GM19438 (cell line): Measurements from ENCODE around the gene TAF11.
"Not testable (repeated sequence)": the region's sequence is repeated elsewhere in the genome, so short reads cannot be mapped to it uniquely, and the experiment has no call there.

ENCODE experiments used
- ATAC-seq: cut with Tn5 transposase; IDR thresholded peaks from one replicate; pipeline ENCODE4 v1.9.1; 2021; ENCODE audit warnings: low read depth; ENCODE audit not compliant: unreplicated experiment

The TAF11 gene

GRCh38 chr6:34871853-34872252 is 16.0 kb downstream of the TAF11 start:
- ATAC-seq = no peak

DNA sequence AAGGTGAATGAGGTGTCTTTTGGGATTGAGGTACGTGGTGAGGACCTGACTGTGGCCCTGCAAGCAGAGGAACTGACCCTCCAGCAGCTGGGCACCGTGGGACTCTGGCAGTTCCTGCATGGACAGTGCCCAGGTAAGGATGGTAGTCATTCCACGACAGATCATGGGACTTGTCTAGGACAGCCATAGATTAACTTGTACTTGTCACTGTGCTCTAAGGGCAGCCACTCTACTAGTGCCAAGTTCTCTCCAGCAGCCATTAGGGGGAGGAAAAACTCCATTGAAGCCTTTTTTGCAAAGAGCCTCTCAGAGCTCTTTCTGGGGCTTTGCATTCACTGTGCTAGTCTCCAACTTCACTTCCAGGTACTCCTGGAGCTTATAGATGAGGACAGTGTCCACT is 20.4 kb downstream of the TAF11 start:
- ATAC-seq = no peak

DNA sequence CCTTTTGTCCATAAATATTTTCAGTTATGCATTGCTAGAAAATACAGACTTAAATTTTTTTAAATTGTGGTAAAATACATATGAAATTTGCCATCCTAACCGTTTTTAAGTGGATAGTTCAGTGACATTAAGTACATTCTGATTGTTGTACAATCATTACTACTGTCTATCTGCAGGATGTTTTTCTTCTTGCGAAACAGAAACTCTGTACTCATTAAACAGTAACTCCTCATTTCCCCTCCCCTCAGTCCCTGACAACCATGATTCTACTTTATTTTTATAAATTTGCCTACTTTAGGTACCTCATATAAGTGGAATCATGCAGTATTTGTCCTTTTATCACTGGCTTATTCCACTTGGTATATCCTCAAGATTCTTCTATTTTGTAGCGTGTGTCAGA is 21.3 kb downstream of the TAF11 start:
- ATAC-seq = no peak

DNA sequence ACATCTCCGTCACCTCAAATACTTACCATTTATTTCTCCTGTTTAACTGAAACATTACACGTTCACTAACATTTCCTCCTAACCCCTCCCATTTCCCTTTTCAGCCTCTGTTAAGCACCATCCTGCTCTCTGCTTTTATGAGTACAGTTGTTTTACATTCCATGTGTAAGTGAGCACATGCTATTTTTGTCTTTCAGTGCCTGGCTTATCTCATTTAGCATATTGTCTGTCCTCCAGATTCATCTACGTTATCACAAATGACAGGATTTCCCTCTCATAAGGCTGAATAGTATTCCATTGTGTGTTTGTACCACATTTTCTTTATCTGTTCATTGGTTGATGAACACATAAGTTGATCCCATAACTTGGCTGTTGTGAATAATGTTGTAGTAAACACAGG is 22.7 kb downstream of the TAF11 start:
- ATAC-seq = no peak

- ATAC-seq = no peak
These were observed 23.8 kb downstream of the TAF11 start for GRCh38 chr6:34864007-34864406.

DNA sequence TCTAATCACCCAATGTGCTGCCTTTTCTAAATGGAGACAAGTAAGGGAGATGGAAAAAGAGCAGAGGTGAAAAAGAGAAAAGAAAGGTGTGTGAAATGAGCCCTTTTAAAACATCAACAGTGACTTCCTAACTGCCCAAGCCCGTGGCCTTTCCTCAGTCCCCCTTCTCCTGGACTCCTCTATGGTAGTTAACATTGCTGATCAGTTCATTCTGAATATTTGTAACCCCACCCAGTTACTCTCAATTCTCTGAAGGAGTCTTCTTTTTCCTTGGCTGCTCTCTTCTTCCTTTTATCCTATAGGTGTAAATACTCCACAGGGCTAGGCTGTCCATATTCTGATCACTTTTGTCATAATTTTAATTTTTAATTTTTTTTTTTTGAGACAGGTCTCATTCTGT is 27.1 kb downstream of the TAF11 start:
- ATAC-seq = no peak

GRCh38 chr6:34859951-34860350 is 27.9 kb downstream of the TAF11 start:
- no peak for ATAC-seq

GRCh38 chr6:34858681-34859080 is 29.2 kb downstream of the TAF11 start:
- ATAC-seq = no peak

- ATAC-seq = no peak
These were observed 32.4 kb downstream of the TAF11 start for GRCh38 chr6:34855463-34855862.

DNA sequence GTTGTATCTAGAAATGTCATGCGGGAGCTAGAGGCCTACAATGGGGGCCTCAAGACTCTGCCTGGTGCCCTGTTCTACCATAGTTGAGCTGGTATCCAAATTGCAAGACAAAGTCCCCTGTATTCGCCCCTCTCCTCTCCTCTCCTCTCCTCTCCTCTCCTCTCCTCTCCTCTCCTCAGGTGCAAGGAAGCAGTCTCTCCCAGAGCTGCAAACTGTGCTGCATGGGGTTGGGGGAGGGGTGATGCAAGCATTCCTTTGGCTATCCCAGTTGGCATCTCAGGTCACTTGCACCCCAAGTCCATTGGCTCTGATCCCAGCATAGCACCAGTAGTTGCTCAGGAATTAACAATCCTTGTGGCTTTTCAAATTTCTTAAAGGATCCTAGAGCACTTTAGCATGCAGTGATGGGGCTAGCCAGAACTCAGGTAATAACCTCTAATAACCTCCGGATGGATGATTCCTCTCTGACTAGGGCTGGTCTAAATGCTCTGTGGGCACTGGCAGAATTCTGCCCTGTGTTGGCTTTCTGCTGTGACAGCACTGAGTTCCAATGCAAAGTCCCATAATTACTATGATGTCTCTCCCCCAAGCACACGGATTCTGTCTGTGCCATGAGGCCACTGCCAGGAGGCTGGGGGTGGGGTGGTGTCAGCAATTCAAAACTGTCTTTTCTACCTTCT is 35.3 kb downstream of the TAF11 start:
- no peak for ATAC-seq

DNA sequence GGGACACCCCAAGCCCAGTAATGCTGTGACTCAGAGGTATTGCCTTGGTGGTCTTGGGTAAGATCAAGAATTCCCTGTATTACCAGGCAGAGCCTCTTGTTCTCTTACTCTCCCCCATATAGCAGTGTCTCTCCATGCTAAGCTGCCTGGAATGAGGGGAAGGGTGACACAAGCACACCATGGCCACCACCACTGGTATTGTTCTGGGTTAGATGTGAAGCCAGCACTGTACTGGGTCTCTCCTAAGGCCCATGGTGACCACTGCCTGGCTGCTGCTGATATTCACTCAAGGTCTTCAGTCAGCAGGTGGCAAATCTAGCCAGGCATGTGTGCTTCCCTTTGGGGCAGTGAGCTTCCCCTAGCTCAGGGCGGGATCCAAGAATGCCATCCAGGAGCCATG is 36.5 kb downstream of the TAF11 start:
- no peak for ATAC-seq

DNA sequence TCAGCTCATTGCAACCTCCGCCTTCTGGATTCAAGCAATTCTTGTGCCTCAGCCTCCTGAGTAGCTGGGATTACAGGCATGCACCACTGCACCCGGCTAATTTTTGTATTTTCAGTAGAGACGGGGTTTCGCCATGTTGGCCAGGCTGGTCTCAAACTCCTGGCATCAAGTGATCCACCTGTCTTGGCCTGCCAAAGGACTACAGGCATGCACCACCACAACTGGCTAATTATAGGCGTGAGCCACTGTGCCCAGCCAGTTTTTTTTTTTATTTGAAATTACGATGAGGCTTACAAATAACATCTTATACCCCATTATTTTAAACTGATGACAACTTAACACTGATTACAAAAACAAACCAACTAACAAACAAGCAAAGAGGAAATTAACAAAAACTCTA is 38.8 kb downstream of the TAF11 start:
- not testable (repeated sequence) for ATAC-seq

GRCh38 chr6:34839666-34840352 is 48.0 kb downstream of the TAF11 start:
- ATAC-seq = no peak

DNA sequence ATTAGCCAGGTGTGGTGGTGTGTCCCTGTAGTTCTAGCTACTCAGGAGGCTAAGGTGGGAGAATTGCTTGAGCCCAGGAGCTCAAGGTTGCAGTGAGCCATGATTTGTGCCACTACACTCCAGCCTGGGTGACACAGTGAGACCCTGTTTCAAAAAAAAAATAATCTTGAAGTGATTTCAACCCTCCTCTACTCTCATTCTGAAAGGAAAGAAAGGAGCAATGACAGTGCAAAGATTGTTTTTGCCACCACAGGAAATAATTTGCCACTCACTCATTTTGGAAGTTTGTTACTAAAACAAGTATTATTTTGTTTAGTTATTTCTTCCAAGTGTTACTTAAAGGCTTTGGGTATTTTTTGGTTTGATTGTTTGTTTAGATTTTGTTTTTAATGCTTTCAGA is 50.3 kb downstream of the TAF11 start:
- ATAC-seq = no peak

DNA sequence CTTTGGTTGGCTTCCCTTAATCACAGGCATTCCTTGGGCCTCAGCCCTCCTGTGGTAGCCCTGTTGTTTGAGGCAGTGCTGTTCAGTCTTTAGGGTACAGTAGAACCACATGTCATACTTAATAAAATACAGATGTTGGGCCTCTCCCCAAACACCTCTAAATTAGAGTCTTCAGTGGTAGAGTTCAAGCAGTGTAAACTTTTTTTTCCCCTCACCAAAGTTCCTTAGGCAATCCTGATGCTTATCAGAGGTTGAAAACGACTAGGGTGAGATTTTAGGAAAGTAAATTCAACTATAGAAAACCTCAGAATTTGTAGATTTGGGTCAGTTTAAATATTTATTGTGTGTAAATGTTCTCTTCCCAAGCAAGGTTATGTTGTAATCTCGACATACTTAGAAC is 51.4 kb downstream of the TAF11 start:
- ATAC-seq = no peak

DNA sequence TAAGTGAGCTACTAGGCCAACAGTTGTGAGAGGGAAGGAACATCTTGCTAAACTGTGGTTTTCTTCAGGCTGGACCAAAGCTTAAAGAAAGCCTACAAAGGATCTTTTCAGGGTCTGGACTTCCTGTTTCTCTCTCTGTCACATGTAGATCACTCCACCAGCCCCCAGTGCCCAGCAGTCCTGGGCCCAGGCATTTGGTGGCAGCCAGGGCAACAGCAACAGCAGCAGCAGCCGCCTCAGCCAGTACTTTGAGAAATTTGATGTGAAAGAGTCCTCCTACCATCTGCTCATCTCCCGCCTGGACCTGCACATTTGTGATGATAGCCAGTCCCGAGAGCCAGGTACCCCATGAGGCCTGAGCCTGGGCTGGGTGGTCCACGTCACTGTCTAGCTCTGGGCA is 51.8 kb downstream of the TAF11 start:
- ATAC-seq = no peak

- no peak for ATAC-seq
These were observed 52.9 kb downstream of the TAF11 start for GRCh38 chr6:34834789-34835518.

DNA sequence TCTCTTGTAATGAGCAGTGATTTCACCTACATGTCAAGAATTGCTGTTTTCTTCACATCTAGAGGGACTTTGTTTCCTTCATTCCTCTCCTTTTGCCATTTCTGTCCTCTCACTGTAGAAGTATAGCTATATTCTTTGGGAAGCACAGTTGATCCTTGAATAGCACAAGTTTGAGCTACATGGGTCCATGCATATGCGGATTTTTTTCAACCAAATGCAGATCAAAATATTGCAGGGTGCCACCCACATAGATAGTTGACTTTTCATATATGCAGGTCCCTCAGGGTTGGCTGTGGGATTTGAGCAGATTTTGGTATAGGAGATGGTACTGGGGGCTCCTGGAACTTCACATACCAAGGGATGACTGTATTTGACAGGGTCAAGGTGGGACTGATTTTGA is 54.9 kb downstream of the TAF11 start:
- ATAC-seq = no peak

DNA sequence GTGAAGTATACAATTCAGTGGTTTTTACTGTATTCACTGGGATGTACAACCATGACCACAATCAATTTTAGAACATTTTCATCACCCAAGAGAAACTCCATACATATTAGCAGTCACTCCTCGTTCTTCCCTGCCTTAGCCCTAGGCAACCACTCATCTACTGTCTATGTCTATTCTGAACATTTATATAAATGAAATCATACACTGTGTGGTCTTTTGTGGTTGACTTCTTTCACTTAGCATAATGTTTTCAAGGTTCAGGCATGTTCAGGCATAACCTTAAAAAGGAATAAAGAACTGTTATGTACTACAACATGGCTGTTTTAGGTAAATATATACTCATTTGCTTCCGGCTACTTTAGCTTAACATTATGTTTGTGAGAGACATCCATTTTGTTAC is 58.7 kb downstream of the TAF11 start:
- no peak for ATAC-seq
